Left hindlimb (tissue), 1 donor: ENCODE results near the gene ZNF687.

Experiments used
- DNase-seq: peaks from one replicate; pipeline ENCODE4 v3.0.0-alpha.2; 2018

The ZNF687 gene

DNA sequence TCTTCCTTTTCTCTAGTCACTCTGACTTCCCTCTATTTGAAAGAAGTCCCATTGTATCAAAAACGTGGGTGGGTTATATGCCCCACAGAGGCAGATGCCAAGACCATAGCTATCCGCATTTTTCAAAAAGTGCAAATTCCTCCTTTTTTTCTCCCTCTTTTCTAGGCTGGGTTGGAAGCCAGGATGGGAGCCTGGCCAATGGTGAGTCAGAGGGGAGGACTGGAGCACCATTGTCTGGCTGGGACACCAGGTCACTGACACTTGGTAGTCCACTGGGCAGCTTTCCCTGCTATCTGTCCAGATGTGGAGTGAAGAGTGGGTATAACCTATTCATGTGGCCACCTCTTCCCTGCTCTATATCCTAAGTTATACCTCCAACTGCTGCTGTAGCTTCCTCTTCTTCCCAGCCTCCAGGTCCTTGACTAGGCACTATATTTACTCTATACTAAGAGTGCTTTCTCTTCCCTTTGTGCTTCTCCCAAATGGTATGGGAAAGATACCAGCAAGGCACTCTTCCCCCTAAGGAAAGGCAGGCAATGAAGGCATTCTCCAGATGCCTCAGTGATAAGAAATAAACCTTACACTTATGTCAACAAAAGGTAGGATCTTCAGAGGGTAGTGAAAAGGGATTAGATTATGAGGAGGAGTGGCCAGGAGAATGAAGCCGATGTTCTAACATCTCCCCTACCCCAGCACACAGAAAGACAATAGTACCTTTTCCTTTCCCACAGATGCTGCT is 32.2 kb downstream of the ZNF687 start:
- peak; percentile 45 for DNase-seq

DNA sequence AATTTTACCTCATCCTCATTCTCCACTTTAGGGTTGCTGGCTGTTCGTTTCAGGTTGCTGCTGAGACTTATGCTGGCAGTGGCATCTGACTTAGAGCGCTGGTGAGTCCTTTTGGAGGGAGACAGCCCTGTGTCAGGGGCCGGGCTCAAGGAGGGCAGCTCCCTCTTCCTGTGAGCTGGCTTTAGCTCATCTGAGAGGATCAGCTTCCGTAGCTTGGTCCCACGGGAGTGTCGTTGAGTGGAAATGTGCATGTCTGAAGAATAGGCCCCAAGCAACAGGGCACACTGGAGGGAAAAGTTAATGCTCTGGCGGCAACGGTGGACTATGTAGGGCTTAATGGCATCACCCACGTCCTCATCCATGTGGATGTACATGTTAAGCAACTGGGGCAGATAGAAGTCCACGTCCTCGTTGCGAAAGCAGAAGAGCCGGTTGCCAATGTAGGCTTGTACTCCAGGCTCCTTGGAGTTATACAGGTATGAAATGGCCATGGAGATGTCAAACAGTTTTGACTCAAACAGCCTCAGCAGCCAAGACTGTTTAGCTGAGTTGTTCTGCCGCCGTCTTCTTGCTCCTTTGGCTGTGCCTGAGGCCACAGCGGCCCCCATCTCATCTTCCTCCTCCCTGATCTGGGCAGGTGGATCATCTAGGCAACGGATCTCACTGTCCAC is 33.6 kb downstream of the ZNF687 start:
- no peak for DNase-seq

DNA sequence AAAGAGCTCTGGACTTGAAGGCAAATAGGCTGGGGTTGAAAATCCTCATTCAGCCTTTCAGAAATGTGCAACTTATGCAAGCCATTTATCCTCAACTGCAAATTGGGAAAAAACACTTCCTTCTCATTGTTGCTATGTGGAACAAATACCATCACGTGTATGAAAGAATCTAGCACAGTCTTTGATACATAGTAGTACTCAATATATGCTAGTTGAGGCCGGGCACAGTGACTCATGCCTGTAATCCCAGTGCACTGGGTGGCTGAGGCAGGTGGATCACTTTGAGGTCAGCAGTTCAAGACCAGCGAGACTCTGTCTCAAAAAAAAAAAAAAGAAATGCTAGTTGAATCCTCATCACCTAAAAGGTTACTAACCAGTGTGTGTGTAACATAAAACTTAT is 36.9 kb downstream of the ZNF687 start:
- DNase-seq, result no peak

DNA sequence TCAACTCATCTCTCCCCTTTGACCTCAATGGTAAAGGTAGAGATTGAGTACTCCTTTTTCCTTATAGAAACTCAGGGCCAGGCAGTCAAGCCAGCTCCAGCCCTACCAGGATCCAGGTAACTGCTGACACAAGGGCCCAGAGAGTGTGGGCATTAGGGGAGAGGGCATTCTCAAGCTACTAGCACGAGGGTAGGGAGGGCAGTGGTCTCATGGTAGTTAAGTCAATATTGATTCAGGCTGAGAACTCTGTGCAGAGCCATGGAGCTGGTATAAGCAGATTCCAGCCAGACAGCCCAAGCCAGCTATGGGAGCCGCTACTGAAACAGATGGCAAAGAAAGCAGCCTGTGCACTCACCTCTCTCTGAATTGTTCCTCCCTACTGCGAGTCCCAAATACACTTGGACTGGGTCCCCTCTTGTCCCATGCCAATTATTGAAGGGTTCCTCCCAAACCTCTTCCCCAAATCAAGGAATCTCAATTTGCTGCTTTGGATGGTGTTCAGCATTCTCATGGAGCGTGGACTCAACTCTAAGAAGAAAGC is 42.4 kb downstream of the ZNF687 start:
- DNase-seq, result no peak

DNA sequence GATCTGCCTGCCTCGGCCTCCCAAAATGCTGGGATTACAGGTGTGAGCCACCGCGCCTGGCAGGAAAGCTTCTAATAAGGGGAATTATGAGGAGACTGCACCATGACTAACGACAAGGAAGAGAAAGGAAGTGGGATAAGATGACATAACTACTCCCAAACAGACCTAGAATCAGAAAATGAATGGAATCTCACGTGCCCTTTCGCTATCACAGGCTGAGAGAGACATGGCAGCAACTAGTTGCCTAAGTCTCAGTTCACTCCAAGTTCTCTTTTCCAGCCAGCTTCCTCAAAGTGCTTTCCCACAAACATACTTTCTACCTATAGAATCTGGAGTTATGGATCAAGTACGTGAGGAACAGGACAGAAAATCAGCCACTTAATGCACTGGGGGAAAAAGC is 43.1 kb downstream of the ZNF687 start:
- DNase-seq, result no peak

DNA sequence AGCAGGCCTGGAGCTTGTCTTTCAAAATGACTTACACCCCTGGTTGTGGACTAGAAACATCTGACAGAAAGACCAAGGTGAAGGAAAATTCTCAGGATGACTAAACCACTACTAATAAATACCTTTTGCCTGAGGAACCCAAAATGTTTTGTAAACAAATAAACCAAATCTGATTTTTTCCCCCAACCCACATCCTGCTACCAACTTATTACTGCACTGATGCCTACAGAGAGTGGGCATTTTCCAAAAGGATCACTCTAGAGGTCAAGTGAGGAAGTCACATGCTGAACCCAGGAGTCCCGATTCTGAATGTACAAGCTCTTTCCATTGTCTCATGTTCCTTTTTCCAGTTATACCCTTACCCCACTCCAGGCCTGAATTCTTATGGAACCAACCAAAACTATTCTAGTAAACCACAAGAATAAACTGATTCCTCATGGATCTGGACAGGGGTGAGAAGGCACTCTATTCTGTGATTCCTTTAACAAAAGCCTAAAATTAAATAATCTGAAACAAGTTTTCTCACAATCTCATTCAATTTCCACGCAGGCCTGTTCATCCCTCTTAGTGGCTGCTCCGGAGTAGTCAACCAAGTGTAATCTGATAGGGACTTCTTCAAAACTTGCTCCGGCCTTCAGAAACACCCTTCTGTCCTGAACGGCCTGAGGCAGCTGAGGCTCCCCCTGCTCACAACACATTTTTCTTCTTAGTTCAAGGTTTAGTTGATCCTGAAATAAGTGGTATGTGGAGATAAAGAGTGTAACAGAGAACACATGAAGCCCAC is 43.7 kb downstream of the ZNF687 start:
- DNase-seq, result no peak

DNA sequence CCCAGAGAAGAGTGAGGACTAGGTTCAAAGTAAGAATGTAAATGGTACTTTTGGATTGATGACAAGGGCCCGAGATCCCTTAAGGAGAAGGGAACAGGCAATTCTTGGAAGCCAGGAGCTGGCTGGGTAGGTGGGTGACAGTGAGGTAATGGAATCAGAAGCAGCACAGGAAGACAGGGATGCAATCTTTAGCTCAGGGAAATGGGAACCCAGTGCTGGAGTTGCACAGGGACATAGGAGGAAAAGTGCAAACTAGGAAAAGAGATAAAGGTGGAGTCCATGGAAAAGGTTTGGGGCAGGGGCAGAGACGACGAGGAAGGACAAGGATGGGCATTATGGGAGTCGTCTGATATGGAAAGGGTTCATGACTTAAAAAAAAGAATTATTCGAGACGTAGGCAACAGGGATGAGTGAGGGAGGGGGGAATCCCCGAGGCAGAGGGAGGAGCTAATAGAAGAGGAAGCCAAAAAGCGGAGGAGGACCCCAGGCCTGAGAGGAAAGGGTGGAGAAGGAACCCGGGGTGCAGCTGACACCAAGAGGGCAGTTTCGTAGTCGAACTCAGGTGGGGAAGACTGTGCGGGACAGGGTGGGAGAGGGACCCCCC is 44.6 kb downstream of the ZNF687 start:
- DNase-seq, result peak; percentile 72

DNA sequence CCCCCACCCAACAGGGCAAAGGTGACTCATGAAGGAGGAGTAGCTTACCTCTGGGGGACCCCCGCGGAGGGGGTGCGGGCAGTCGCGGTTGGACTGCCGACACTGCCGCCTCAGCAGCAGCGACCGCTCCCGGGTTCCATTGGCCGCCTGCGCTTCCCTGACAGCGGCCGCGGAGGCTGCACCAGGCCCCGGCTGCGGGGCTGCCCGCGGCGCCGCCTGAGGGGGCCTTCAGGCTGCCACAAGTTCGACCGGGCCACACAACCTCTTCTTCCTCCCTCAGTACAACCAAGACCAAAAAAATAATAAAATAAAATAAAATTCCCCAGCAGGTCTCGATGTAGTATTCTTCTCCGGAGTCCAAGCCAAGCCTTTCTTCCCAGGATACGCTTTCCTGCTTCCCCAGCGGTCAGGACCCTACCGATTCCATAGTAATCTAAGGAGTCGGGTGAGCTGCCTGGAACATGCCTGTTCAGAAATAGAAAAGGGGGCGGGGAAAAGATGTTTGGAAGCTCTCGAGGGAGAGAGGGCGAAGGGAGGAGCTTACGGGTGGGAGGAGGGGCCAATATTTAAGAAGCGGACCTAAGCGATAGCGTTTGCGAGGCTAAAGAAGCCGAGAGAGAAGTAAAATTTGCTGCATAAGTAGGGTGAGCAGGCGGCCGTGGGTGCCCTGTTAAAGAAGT is 45.3 kb downstream of the ZNF687 start, which contains the start of gene PI4KB:
Gene PI4KB, minus strand, starts transcription at position 194 of the 680 bp plus-strand sequence. CDS start 10,935 bp downstream, outside the sequence.
- peak; percentile 96 for DNase-seq

DNA sequence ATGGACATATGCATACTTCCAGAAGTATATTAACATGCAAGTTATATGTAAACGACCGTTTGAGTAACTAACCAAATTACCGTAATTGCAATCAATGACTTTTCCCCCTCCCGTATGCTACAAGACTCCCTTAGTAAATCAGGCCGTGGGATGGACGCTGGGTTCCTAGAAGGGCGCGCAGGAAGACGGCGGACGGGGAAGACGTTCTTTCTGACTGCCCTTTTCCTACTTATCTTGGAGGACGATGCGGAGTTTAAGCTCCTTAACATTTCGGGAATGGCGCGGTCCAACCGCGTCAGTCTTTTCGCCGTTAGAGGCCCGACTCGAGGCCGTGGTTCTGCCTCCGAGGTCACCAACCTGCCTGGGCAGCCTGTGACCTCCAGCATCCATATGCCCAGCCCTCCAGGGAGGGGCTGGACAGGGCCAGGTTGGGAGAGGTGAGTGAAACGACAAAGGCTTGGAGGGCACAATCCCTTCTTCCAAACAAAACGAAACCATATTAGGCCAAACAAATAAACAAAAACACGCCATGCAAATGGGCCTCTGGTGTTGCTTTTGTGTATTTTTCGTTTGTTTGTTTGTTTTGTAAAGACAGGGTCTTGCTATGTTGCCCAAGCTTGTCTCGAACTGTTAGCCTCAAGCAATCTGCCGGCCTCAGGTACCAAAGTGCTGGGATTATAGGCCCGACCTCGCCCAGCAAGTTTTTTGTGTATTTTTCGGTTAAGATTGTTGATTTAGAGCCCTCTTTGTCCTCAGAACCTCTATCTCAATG is 46.0 kb downstream of the ZNF687 start:
- no peak for DNase-seq

DNA sequence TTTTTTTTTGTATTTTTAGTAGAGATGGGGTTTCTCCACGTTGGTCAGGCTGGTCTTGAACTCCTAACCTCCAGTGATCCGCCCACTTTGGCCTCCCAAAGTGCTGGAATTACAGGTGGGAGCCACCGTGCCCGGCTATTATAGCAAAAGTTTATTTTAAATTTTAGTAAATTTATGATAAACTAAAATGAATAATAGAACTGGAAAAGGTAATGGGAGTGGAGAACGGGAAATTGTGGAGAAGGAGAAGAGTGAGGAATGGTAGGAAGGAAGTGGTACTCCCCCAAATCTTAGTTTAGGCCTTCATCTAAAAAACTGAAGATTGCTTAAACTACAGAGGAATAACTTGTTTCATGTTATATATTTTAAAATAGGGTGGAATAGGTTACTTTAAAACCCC is 52.7 kb downstream of the ZNF687 start:
- DNase-seq, result no peak

DNA sequence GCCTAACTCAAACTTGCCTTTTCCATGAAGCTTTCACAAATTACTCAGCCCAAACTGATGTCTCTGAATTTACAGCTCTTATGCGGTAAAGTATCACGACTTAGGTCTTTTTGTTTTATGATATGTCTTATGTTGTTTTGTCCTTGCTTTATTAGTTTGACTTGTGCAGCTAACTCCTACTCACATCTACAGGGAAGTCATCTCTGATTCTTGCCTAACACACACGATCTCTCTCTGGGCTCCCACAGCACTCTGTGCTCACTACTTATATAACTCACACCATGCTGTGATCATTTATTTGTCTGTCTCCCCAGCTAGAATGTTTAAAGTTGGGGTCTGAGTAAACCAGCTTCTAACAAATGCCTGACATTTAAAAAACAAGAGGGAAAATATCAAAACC is 54.5 kb downstream of the ZNF687 start:
- DNase-seq, result no peak

DNA sequence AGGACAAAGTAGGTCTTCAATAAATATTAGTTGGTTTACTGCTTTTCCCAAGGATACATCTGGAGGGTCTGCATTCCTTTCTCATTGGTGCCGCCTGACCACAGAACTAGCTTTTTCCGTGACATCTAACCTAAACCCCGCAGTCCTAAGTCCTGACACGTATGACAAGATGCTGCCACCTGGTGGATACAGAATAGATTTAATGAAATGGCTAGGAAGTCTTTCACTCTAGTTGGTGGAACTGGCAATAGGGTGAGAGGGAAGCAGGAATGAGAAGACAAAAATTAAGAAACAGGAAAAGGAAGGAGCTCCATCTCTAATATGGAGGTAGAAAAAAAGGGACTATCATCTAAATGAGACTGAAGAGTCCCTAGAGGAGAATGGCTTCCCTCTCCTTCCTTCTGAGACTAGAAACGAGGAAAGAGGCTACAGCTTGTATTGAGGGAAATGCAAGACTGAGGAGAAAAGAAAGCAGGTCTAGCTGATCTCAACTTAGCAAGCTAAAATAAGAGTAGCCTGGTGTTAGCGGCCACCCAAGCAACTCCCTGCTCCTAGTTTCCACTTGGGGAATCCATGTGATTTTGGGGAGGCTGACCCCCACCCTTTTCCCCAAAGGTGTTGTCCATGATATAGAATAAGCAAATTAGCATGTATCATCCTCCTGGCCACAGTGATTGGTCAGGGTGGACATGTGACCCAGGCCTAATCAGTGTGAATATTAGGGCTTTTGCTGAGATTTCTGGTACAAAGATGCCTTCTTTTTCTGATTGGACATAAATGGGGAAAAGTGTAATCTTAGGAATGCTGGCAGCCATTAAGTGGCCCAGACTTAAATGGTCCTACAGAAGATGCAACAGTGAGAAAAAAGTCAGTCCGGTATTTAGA is 59.0 kb downstream of the ZNF687 start:
- no peak for DNase-seq
